ENCODE results near the gene CACNA1C. TPM values are rescaled to one million over a fixed set of nuclear protein-coding genes. Genes with fewer than 3 reads are reported as not detected.

The CACNA1C gene
- total RNA-seq, 1 experiment from 2014 or later: 3.7 TPM

- no TSS peak for BruUV-seq (replicated peaks)
- H3K27me3 ChIP-seq (replicated peaks; ENCODE audit: insufficient read depth, low read depth, low read length, poor library complexity): no peaks in the 10 kb centered on the region
- H3K27ac ChIP-seq (ENCODE audit: low read depth, low read length, poor library complexity, severe bottlenecking): no peak overlapping the region
- DNase-seq (ENCODE audit: low spot score): no peak
- ChIA-PET POLR2A (ENCODE audit: low non-redundant PET) (no interaction called here), CTCF (no interaction called here)
- no peak overlapping the region for H3K4me3 ChIP-seq (ENCODE audit: low read depth, low read length, poor library complexity, severe bottlenecking)
- H3K36me3 ChIP-seq (ENCODE audit: insufficient read depth, low read length, poor library complexity, severe bottlenecking): no peaks in the 10 kb centered on the region
- H3K4me1 ChIP-seq (ENCODE audit: insufficient read depth, low read length, poor library complexity, severe bottlenecking): no peaks in the 10 kb centered on the region
- H3K9me3 ChIP-seq (ENCODE audit: low read depth, low read length, poor library complexity, severe bottlenecking): no peaks in the 10 kb centered on the region
- intact Hi-C loops (cut with micrococcal nuclease; ENCODE audit: unreplicated experiment): no loop called here
- TF ChIP-seq CTCF (conservative IDR thresholded peaks at IDR 0.05; ENCODE audit: low read depth, low read length) (no peak), EZH2 (IDR thresholded peaks at IDR 0.05; ENCODE audit: borderline replicate concordance, low read depth, low read length, poor library complexity, severe bottlenecking) (no peak)
Measured at GRCh38 chr12:2229661-2230539, 177.1 kb downstream of the CACNA1C start.

- no peak overlapping the region for H3K27ac ChIP-seq (ENCODE audit: low read depth, low read length, poor library complexity, severe bottlenecking)
- BruUV-seq (replicated peaks): no TSS peak
- H3K27me3 ChIP-seq (replicated peaks; ENCODE audit: insufficient read depth, low read depth, low read length, poor library complexity): no peaks in the 10 kb centered on the region
- no peaks in the 10 kb centered on the region for H3K36me3 ChIP-seq (ENCODE audit: insufficient read depth, low read length, poor library complexity, severe bottlenecking)
- no peaks in the 10 kb centered on the region for H3K9me3 ChIP-seq (ENCODE audit: low read depth, low read length, poor library complexity, severe bottlenecking)
- no peak for DNase-seq (ENCODE audit: low spot score)
- intact Hi-C loops (cut with micrococcal nuclease; ENCODE audit: unreplicated experiment): no loop called here
- ChIA-PET CTCF (no interaction called here), POLR2A (ENCODE audit: low non-redundant PET) (no interaction called here)
- TF ChIP-seq EZH2 (IDR thresholded peaks at IDR 0.05; ENCODE audit: borderline replicate concordance, low read depth, low read length, poor library complexity, severe bottlenecking): no peak
- no peak for TF ChIP-seq CTCF (conservative IDR thresholded peaks at IDR 0.05; ENCODE audit: low read depth, low read length)
- H3K4me1 ChIP-seq (ENCODE audit: insufficient read depth, low read length, poor library complexity, severe bottlenecking): no peaks in the 10 kb centered on the region
- H3K4me3 ChIP-seq (ENCODE audit: low read depth, low read length, poor library complexity, severe bottlenecking): no peak overlapping the region
Measured at GRCh38 chr12:2231011-2231595, 178.3 kb downstream of the CACNA1C start.

GRCh38 chr12:2231956-2232355 is 179.2 kb downstream of the CACNA1C start:
- intact Hi-C loops (cut with micrococcal nuclease; ENCODE audit: unreplicated experiment): no loop called here
- Histone ChIP-seq H3K4me3 (ENCODE audit: low read depth, low read length, poor library complexity, severe bottlenecking) (no peak overlapping the region), H3K27me3 (replicated peaks; ENCODE audit: insufficient read depth, low read depth, low read length, poor library complexity) (no peaks in the 10 kb centered on the region), H3K4me1 (ENCODE audit: insufficient read depth, low read length, poor library complexity, severe bottlenecking) (no peaks in the 10 kb centered on the region), H3K36me3 (ENCODE audit: insufficient read depth, low read length, poor library complexity, severe bottlenecking) (no peaks in the 10 kb centered on the region), H3K27ac (ENCODE audit: low read depth, low read length, poor library complexity, severe bottlenecking) (no peak overlapping the region), H3K9me3 (ENCODE audit: low read depth, low read length, poor library complexity, severe bottlenecking) (no peaks in the 10 kb centered on the region)
- TF ChIP-seq CTCF (conservative IDR thresholded peaks at IDR 0.05; ENCODE audit: low read depth, low read length) (no peak), EZH2 (IDR thresholded peaks at IDR 0.05; ENCODE audit: borderline replicate concordance, low read depth, low read length, poor library complexity, severe bottlenecking) (no peak)
- no peak for DNase-seq (ENCODE audit: low spot score)
- ChIA-PET CTCF (no interaction called here), POLR2A (ENCODE audit: low non-redundant PET) (no interaction called here)
- BruUV-seq (replicated peaks): no TSS peak

All from A673 (cell line).